Left ventricle myocardium superior (tissue), 1 donor: ENCODE data around the gene BAIAP2. TPM values are rescaled to one million over a fixed set of nuclear protein-coding genes. Genes with fewer than 3 reads are reported as not detected.

Experiments
- ATAC-seq: fragments of 200-7000 bp; cut with Tn5 transposase; one replicate; pipeline ENCODE4 v1.9.1; 2020; ENCODE audit warnings: mild to moderate bottlenecking, moderate library complexity
- DNase-seq: peaks from one replicate; pipeline ENCODE4 v3.0.0-alpha.2; 2020
- intact Hi-C: fragments of 100-400 bp; cut with micrococcal nuclease; formaldehyde crosslinking; loops from one replicate; pipeline ENCODE4 v1.11.0; 2022
- long read RNA-seq: library from polyadenylated mRNA; unstranded; transcript quantifications from one replicate; pipeline ENCODE4 v2.0.0, GENCODE V29; 2021
- total RNA-seq: library from RNA; stranded (reverse); fragmentation: NEBNext Ultra II Directional; extraction: Animal tissue kit (Norgen Biotek cat#: 25700); gene quantifications from one replicate; pipeline ENCODE4 v1.2.1, GENCODE V29; 2021
- donor health status: DM: no; HTN: yes; CAD: no; lungs with severe emphysema.

Gene BAIAP2, protein sequence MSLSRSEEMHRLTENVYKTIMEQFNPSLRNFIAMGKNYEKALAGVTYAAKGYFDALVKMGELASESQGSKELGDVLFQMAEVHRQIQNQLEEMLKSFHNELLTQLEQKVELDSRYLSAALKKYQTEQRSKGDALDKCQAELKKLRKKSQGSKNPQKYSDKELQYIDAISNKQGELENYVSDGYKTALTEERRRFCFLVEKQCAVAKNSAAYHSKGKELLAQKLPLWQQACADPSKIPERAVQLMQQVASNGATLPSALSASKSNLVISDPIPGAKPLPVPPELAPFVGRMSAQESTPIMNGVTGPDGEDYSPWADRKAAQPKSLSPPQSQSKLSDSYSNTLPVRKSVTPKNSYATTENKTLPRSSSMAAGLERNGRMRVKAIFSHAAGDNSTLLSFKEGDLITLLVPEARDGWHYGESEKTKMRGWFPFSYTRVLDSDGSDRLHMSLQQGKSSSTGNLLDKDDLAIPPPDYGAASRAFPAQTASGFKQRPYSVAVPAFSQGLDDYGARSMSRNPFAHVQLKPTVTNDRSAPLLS
- total RNA-seq = 32.7 TPM
- long read RNA-seq, partial matches to known transcripts = 12 of 25 reads
- long read RNA-seq, other reads (novel, unspliced or antisense) = 8 of 25 reads

DNA sequence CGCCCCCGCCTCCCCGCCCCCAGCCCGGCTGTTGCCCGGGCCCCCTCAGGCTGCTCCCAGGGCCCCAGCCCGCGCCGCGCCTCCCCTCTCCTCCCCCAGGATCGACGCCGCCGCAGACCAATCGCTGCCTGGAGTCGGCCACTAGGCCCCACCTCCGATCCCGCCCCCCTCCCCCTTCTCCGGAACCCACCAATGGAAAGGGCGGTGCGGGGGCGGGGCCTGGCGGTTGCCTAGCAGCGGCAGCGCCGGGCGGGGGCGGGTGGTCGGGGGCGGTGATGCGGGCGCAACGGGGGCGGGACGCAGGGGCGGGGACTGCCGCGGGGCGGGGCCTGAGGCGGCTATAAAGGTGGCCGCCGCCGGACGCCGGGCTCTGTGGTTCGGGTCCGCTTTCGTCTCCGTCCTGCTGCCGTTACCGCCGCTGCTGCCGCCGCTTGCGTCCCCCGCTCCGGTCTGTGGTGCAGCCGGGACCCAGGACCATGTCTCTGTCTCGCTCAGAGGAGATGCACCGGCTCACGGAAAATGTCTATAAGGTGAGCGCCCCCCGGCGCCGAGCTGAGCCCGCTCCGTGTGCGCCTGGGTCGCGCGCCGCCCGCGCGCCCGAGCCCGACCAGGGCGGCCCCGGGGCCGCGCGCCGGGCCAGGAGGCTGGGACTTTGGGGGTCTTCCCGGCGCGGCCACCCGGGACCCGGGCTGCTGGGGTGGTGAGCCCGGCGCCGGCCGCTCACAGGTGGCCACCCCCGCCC lies at the start of gene BAIAP2:
Gene BAIAP2, plus strand, starts transcription at position 373 of the 742 bp plus-strand sequence. Its CDS starts 104 bp downstream, at position 477.
- ATAC-seq (peak; percentile 78), DNase-seq (peak; percentile 99)
- intact Hi-C loops = no loop called here

DNA sequence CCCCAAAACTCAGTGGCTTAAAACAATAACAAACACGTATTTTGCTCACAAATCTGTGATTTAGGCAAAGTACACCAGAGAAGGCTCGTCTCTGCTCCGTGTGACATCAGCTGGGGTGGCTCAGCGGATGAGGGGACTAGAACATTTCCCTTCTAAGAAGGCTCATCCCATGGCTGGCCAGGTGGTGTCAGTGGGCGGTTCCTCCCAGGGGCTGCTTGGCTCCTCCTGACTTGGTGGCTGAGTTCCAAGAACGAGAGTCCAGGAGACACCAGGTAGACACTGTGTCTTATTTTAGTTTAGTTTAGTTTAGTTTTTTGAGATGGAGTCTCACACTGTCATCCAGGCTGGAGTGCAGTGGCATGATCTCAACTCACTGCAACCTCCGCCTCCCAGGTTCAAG lies 48.9 kb upstream of the BAIAP2 start:
- no peak for ATAC-seq
- intact Hi-C loops = no loop called here
- DNase-seq = no peak

DNA sequence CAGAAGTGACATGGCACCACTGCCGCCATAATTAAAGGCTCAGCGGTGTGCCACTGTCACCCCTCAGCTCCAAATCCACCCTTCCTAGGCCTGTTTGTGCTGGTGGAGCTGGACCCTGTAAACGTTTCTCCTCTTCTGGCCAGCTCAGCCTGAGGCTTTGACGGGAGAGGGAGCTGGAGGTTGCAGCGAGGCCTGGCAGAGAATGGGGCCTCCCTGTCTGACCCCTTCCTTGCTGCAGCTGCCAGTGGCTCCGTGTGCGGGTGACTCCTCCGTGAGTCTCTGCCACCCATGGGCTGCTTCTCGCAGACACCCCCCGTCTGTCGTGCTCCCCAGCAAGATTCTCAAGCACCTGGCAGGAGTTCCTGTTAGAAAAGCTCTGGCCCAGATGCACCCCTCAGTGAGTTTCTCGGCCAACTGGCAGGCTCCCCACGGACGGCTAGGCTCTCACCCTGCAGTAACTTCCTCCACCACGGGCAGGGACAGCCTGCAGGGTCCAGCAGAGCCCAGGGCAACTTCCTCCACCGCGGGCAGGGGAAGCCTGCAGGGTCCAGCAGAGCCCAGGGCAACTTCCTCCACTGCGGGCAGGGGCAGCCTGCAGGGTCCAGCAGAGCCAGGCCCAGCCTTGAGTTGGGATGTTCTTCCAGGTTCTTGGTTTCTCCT lies 48.0 kb upstream of the BAIAP2 start:
- peak; percentile 52 for DNase-seq
- ATAC-seq = peak; percentile 32
- intact Hi-C loops = no loop called here

DNA sequence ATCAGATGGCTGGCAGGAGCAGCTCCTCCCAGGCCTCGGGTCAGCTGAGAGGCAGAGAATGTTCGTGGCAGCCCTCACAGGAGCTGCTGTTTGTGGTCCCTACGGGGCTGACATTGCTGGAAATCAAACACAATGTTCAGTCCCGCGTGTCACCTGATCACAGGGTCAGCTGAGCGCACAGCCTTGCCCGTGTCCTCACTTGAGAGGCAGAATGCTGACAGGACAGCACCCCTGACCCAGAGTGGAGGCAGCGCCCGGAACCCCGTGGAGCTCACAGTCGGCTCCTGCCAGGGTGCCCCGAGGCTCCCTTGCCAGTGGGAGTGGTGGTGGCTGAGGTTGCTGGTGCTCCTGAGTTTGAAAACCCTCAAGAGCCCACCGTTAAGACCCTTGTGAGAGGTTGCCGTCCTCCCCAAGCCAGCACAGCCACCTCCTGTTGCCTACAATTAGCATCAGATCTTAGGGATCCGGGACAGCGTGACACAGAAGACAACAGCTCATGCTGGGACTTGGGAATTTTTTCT lies 47.0 kb upstream of the BAIAP2 start:
- ATAC-seq = no peak
- intact Hi-C loops = no loop called here
- no peak for DNase-seq

DNA sequence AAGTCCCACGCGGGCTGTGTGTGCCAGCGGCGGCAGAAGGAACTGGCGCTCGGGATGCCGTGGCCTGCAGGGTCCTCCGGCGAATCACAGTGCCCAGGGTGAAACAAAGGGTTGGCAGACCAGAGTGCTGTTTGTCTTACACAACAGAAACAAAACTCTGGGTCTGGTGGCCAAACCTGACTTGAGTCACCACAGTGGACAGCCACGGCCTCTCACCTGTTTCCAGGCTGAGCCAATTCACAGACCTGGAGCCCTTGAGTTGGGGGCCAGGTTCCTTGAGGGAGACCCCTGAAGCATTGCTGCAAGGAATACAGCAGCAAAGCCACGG lies 45.4 kb upstream of the BAIAP2 start:
- intact Hi-C loops = no loop called here
- DNase-seq = no peak
- ATAC-seq = no peak

DNA sequence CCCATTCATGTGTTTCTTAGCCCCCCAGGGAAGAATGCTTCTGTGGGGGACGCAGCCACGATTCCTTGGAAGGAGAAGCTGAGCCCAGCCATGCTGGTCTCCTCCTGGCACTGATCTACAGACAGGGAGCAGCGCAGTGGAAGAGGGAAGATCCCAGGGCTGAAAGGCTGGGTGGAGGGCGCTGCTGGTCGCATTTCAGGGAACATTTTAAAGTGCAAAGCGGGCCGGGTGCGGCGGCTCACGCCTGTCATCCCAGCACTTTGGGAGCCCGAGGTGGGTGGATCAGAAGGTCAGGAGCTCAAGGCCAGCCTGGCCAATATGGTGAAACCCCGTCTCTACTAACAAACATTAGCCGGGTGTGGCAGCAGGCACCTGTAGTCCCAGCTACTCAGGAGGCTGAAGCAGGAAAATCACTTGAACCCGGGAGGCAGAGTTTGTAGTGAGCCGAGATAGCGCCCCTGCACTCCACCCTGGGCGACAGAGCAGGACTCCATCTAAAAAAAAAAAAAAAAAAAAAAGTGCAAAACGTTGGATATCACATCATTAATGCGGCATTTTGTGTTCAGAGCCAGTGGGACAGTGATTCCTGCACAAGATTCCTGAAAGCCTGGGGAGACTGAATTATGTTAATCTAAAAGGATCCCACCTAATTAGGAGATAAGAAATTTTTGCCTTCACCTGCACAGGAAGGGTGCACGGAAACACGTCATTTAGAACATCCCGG lies 43.9 kb upstream of the BAIAP2 start:
- DNase-seq (no peak), ATAC-seq (no peak)
- intact Hi-C loops = no loop called here

DNA sequence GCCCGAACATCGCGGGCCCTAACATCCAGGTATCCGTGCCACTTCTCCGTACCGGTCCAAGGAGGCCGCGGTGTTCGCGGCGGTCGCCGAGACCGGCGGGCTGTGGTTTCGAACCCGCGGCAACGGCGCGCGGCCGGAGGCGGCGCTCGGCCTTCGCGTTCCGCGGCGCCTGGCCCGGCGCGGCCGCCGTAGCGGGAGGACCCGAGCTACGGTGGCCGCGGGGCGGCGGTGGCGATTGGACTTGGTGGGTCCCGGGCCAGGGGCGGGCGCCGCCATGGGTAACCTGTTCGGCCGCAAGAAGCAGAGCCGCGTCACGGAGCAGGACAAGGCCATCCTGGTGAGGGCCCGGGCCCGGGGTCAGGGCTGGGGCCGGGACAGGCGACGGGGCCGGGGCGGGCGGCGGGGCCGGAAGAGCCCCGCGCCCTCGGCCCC lies 43.3 kb upstream of the BAIAP2 start, which contains the start of gene CHMP6:
Gene CHMP6, plus strand, starts transcription at position 197 of the 432 bp plus-strand sequence. Its CDS starts 78 bp downstream, at position 275.
- peak; percentile 91 for DNase-seq
- peak; percentile 73 for ATAC-seq
- intact Hi-C loops = no loop called here

DNA sequence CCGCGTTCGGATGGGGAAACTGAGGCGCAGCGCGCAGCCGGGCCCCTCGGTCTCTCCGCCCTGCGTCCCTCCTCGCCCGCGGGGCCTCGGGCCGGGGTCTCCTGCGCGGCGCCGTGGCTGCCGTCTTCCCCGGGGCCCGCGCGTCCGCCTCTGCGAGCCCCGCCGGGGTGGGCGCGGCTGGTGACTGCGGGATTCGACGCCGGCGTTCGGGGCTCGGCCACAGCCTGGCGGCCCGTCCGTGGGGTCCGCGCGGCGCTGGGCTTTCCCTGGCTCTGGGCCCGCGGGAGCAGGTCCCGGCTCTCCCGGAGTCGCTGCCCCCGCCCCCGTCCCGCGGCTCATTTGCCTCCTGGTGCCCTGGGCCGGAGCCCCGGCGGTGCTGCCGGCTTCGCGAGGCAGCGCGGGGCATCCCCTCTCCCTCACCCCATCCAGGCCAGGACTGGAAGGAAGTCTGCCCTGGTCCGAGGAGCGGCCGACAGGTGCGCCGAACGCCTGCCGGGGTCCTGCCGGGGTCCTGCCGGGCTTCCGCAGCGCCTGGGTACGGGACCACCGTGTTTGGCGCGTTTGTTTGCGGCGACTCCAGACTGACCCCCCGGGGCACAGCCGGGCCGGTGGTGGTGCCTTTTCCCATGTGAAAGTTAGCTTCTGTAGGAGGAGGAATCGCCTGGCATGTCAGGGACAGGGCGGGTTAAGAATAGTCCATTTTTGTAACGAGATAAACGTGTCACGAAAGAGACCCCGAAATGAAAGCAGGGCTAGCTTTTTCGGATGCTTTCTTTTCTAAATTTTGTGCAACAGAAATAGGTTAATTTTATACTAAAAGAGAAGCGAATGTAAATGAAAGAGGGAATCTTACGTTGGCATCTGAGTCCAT lies 42.6 kb upstream of the BAIAP2 start:
- peak; percentile 3 for ATAC-seq
- intact Hi-C loops = no loop called here
- DNase-seq = no peak

DNA sequence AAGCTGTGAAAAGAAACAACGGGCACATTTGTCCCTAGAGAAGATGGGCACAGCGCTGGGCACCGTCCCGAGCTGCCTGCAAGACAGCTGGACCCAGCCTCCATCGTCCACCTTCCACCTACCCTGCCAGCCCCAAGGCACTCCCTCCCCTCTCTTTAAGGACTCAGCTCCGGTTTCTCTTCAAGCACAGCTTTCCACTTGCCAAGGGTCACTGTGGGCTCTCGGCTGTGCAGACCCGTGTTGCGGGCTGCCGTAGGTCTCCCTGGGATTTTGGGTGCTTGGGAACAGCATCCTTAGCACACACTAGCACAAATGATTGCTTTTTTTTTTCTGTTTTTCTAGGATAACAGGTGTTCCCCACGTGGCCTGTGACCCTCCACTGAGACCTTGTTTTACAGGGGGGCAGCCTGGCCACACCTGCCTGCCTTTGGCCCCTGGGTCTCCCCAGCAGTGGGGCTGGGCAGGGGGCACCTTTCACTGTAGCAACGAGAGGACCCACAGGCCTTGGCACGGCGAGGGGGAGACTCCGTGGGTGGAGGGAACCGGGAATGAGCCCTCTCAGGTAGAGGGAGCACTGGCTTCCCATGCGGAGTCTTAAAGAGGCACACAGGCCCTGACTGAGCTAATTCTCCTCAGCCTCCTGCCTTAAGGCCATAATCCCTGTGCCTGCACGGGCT lies 41.9 kb upstream of the BAIAP2 start:
- DNase-seq (no peak), ATAC-seq (no peak)
- intact Hi-C loops = no loop called here

DNA sequence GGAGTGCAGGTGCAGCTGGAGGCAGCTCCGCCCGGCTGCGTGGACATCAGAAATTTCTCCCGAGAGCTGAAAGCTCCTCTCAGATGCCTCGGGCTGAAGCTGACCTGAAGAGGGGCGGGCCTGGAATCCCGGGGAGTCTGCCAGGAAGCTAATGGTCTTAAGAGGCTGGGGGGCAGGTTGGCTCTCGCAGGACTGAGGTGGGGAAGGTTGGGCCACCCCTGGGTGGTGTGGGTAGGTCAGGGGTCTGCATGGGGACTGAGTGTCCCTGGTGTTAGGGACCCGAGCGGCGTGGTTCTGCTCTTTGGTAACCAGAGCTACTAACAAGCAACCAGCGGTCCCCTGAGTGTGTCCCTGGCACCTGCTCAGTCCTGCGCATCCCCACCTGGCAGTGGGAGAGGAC lies 39.8 kb upstream of the BAIAP2 start:
- no peak for ATAC-seq
- intact Hi-C loops = no loop called here
- DNase-seq = no peak

DNA sequence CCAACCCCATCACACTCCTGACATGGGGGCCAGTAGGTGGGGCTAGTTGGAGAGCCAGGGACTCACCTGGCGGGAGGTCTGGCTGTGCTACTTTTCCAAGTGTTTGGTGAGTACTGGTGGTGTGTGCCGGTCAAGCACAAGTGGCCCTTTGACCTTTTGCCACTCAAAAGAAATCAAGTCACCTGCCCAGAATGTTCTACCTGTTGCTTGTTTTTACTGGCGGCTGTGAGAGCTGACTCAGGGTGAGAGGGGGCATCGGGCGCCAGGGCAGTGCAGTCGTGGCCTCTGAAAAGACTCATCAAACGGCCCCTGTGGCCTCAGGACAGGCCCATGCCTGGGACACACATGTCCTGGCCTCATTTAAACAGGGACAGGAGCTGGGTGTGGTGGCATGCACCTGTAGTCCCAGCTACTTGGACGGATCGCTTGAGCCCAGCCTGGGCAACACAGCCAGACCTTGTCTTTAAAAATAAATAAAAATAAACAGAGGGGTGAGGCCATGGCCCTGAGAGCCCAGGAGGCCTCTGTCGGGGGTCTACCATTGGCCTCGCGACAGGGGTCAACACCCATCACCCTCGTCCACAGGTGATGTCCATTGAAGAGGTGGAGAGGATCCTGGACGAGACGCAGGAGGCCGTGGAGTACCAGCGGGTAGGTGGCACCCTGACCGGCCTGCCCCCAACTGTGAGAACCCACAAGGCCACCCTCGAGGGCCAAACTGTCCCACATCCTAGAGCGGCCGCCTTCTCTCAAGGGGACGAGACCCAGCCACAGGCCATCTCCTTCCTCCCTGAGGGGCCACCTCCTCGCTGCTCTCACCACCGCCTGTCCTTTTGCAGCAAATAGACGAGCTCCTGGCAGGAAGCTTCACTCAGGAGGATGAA lies 38.3 kb upstream of the BAIAP2 start:
- no peak for ATAC-seq
- intact Hi-C loops = no loop called here
- DNase-seq = no peak

DNA sequence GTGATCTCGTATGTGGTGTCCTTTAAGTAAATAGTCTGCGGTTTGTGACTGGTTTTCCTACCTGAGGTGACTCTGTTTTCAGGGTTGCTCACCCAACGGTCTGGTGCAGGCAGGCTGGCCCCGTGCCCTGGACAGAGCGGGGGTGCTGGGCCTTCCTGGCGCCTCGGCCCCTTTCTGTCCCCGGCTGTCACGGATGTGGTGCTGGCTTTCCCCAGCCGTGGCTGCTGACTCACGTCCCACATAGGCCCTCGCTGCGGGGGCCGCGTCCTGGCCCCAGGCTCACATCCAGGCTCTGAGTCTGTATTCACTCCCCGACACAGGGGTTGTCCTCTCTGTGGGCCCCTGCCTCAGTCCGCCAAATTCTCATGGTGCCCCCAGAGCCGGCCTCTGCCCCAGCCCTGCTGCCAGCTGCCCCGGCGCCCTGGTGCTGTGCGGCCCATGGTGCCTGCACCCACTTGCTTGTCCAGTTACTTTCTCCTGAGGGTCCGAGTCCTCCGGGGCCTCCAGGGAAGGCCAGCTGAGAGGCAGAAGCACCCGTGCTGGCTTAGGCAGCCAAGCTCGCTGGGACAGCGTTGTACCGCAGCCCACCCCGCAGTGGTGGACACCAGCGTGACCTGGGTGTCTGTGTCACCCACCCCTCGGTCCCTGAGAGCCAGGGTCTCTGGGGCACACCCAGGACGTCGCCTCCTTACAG lies 37.4 kb upstream of the BAIAP2 start:
- no peak for DNase-seq
- intact Hi-C loops = no loop called here
- no peak for ATAC-seq

DNA sequence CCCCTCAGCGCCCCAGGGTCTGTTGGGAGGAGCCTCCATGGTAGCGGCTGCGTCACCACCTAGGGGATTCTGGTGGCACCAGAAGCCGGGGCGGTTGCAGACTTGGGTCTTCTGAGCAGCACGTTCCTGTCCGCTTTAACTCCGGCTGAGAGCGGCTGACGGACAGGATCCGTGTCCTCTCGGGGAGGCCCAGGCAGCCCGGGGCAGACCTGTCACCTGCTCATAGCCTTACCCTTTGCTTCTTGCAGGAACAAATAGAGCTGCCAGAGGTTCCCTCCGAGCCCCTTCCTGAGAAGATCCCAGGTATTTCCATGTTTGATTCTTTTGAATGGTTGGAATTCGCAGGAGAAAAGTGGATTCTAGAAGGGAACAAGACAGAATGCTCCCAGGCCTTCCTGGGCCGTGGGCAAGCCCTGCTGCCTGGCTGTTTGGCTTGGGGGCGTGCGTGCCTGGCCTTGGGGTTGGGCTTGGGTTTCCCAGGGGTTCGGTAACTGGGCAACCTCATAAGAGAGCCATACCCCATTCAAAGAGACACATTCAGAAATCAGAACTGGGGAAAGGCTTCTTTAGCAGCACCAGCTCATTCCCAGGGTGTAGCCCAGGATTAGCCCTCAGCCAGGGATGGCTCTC lies 36.7 kb upstream of the BAIAP2 start:
- intact Hi-C loops = no loop called here
- ATAC-seq (no peak), DNase-seq (no peak)

DNA sequence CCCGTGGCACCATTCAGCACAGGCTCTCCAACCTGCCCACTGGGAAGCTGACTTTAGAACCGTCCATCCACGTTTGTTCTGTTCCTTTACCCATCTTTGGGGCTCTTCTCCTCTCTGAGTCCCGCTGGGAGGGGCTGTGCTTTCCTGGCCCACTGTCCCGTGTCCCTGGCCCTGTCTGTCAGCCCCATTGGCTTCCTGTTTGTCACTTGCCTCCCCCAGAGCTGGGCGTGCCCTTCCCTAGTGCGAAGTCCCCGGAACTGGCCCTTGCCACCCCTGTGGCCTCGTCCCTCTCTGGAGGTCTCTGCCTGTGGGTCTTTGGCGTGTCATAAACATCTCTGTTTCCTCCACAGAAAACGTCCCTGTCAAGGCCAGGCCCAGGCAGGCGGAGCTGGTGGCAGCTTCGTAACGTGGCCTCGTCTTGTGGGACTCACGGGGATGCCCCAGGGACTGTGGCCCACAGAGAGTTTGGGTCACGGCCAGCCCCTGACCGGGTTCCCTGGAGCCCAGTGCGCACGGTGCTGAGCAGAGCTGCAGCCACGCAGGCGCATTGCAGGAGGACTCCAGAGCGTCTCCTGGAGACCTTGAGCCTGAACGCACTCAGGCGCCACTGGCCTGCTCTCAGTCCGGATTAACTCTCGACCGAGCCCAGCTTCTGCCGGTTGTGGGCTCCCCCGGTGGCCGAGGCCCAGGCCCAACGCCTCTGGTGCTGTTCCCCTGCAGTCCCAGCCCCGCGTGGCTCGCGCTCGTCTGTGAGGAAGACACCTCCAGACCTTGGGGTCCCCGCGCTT lies 36.0 kb upstream of the BAIAP2 start:
- ATAC-seq (no peak), DNase-seq (no peak)
- intact Hi-C loops = no loop called here
